Liver (tissue), 9 donors: ENCODE measurements around the gene PTPN22. TPM values are rescaled to one million over a fixed set of nuclear protein-coding genes. Genes with fewer than 3 reads are reported as not detected.

ENCODE experiments used
- DNase-seq: peaks from one replicate; pipeline ENCODE4 v3.0.0-alpha.2; 2017; ENCODE audit warnings: low spot score
- H3K27ac ChIP-seq, 2 donors: one replicate each; pipeline ENCODE4 v1.7.0; 2013; ENCODE audit warnings: inconsistent platforms in 2 of 2, low read length in 2 of 2, control low read depth in 1 of 2, low read depth in 1 of 2, mild to moderate bottlenecking in 1 of 2
- H3K27me3 ChIP-seq, 4 donors: one replicate each; pipeline versions ENCODE4 v1.6.1 to v1.7.0; 2013; ENCODE audit warnings: low read length in 3 of 4, inconsistent platforms in 1 of 4, mild to moderate bottlenecking in 1 of 4, moderate library complexity in 1 of 4; ENCODE audit not compliant: control insufficient read depth in 4 of 4, insufficient read depth in 4 of 4
- H3K36me3 ChIP-seq, 4 donors: one replicate each; pipeline versions ENCODE4 v1.6.1 to v1.7.0; 2013; ENCODE audit warnings: low read length in 3 of 4, mild to moderate bottlenecking in 3 of 4, low read depth in 1 of 4, moderate library complexity in 1 of 4; ENCODE audit not compliant: control insufficient read depth in 4 of 4, insufficient read depth in 3 of 4
- H3K4me1 ChIP-seq, 4 donors: one replicate each; pipeline versions ENCODE4 v1.6.1 to v1.7.0; 2013; ENCODE audit warnings: low read length in 3 of 4, mild to moderate bottlenecking in 3 of 4, moderate library complexity in 1 of 4; ENCODE audit not compliant: control insufficient read depth in 4 of 4, insufficient read depth in 4 of 4
- H3K4me3 ChIP-seq, 3 donors: one replicate each; pipeline versions ENCODE4 v1.6.1 to v1.7.0; 2013; ENCODE audit warnings: low read length in 3 of 3, control low read depth in 1 of 3, low read depth in 1 of 3, mild to moderate bottlenecking in 1 of 3
- H3K9ac ChIP-seq, 2 donors: one replicate each; pipeline ENCODE4 v1.7.0; 2013; ENCODE audit warnings: low read length in 2 of 2, mild to moderate bottlenecking in 2 of 2, moderate library complexity in 2 of 2, control low read depth in 1 of 2, low read depth in 1 of 2
- H3K9me3 ChIP-seq, 4 donors: one replicate each; pipeline versions ENCODE4 v1.6.1 to v1.7.0; 2013; ENCODE audit warnings: low read length in 3 of 4; ENCODE audit not compliant: control insufficient read depth in 4 of 4
- EGR1 ChIP-seq, 2 donors: IDR thresholded peaks; 2 replicates each; pipeline ENCODE4 v1.6.1; 2016 to 2018; ENCODE audit warnings: antibody characterized with exemption in 2 of 2, low read depth in 2 of 2
- FOXA1 ChIP-seq: IDR thresholded peaks from 2 replicates; pipeline ENCODE4 v1.6.1; 2016; ENCODE audit warnings: antibody characterized with exemption
- FOXA2 ChIP-seq: IDR thresholded peaks from 2 replicates; pipeline ENCODE4 v1.6.1; 2016; ENCODE audit warnings: antibody characterized with exemption
- GABPA ChIP-seq, 2 donors: IDR thresholded peaks in 1 of 2; conservative IDR thresholded peaks in 1 of 2; 2 replicates each; pipeline ENCODE4 v1.6.1; 2016; ENCODE audit warnings: antibody characterized with exemption in 2 of 2, mild to moderate bottlenecking in 1 of 2, moderate library complexity in 1 of 2
- HNF4A ChIP-seq, 2 donors: conservative IDR thresholded peaks; 2 replicates each; pipeline ENCODE4 v1.6.1; 2016; ENCODE audit warnings: antibody characterized with exemption in 2 of 2, mild to moderate bottlenecking in 2 of 2
- HNF4G ChIP-seq: IDR thresholded peaks from 2 replicates; pipeline ENCODE4 v1.6.1; 2016; ENCODE audit warnings: antibody characterized with exemption
- JUND ChIP-seq, 2 donors: IDR thresholded peaks; 2 replicates each; pipeline ENCODE4 v1.6.1; 2016; ENCODE audit warnings: antibody characterized with exemption in 2 of 2
- NR2F2 ChIP-seq: IDR thresholded peaks from 2 replicates; pipeline ENCODE4 v1.6.1; 2016; ENCODE audit warnings: antibody characterized with exemption
- RAD21 ChIP-seq, 2 donors: IDR thresholded peaks; 2 replicates each; pipeline ENCODE4 v1.6.1; 2016; ENCODE audit warnings: antibody characterized with exemption in 2 of 2, mild to moderate bottlenecking in 2 of 2
- RXRA ChIP-seq, 2 donors: IDR thresholded peaks; 2 replicates each; pipeline ENCODE4 v1.6.1; 2017 to 2018; ENCODE audit warnings: antibody characterized with exemption in 2 of 2, mild to moderate bottlenecking in 1 of 2
- SP1 ChIP-seq: IDR thresholded peaks from 2 replicates; pipeline ENCODE4 v1.6.1; 2018; ENCODE audit warnings: antibody characterized with exemption, mild to moderate bottlenecking
- TAF1 ChIP-seq: conservative IDR thresholded peaks from 2 replicates; pipeline ENCODE4 v1.6.1; 2016; ENCODE audit warnings: antibody characterized with exemption, mild to moderate bottlenecking
- YY1 ChIP-seq: IDR thresholded peaks from 2 replicates; pipeline ENCODE4 v1.6.1; 2016; ENCODE audit warnings: antibody characterized with exemption, mild to moderate bottlenecking
- WGBS: extraction: QIAGEN DNeasy Blood & Tissue Kit; methylation state at CpG from one replicate; pipeline ENCODE4 v1.1.7; 2013; 5-methylcytosine and 5-hydroxymethylcytosine counted together
- polyA plus RNA-seq, 2 donors: library from polyadenylated mRNA; stranded (reverse) in 1 of 2; unstranded in 1 of 2; fragments of 200-250 nt in 1 of 2; fragments of >200 nt in 1 of 2; fragmentation: Nextera tagmentation in 1 of 2; extraction: Ambion mirVana in 1 of 2; gene quantifications; one replicate each; pipeline versions ENCODE4 v1.2.1 to v1.2.3, GENCODE V29; 2013 to 2015
- total RNA-seq, 2 donors: library from RNA; depleted of rRNA; stranded (reverse); fragments of >200 nt; gene quantifications; one replicate each; pipeline ENCODE4 v1.2.3, GENCODE V29; 2014
- TF ChIP-seq, protein P1 (sequence below): IDR thresholded peaks from 2 replicates; pipeline ENCODE4 v1.6.1; 2016; ENCODE audit warnings: antibody characterized with exemption
- TF ChIP-seq, protein P2 (sequence below): IDR thresholded peaks from 2 replicates; pipeline ENCODE4 v1.6.1; 2016; ENCODE audit warnings: antibody characterized with exemption
- donor health status: healthy.
- donor health status: healthy.
- donor health status: healthy.
- donor health status: healthy.
- donor health status: healthy.

The PTPN22 gene
- total and polyA plus RNA-seq, 4 donors = 0.24 to 1.9 (median 1.0) TPM

DNA sequence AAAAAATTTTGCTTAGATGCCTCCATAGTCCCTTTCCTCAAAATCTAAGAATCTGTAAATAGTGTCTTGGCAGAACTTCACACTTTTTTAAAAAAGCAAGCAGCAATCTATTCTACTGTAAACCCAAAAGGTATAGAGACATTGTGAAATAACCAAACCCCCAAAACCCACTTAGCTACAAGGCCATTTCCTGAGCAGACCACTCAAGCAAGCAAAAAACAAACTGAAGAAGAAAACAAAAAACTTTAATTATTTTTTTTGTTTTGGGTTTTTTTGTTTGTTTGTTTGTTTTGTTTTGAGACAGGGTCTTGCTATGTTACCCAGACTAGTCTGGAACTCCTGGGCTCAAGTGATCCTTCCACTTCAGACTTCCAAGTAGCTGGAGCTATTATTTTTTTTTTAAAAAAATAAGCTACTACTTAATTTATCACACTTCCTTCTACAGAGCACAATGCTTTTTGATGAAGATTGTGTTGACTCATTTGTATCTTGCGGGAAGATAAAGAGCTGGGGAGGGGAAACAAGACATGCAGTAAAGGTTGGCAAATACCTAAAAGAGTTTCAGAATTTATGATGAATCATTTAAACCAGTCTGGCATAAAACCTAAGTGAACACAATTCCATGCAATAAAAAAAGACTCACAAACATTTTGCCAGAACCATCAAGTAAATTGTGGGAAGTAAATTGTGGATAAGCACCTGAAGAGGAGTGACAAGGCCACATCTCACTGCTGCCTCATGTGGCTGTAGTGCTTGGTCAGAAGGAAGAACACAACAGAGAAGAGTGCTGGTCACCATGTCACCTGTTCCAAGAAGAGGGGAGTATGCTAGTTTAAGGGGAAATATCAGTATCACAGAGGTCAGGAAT, 2.7 kb upstream of the PTPN22 start:
- no peak for DNase-seq
- Histone ChIP-seq H3K36me3 (no peaks in the 10 kb centered on the region), H3K9me3 (no peaks in the 10 kb centered on the region), H3K9ac (no peak overlapping the region), H3K4me3 (no peak overlapping the region), H3K4me1 (no peaks in the 10 kb centered on the region), H3K27ac (no peak overlapping the region), H3K27me3 (no peaks in the 10 kb centered on the region)
- 70% methylated on average over 1 of the region's 1 CpG for WGBS
- TF ChIP-seq TAF1 = no peak
- TF ChIP-seq HNF4A (conservative IDR thresholded peaks at IDR 0.05) = no peak
- no peak for TF ChIP-seq NR2F2
- no peak for TF ChIP-seq RAD21 (IDR thresholded peaks at IDR 0.05)
- no peak for TF ChIP-seq GABPA (IDR thresholded peaks at IDR 0.05 in 1 of 2, conservative IDR thresholded peaks at IDR 0.05 in 1 of 2)
- TF ChIP-seq FOXA2 = no peak
- no peak for TF ChIP-seq SP1

DNA sequence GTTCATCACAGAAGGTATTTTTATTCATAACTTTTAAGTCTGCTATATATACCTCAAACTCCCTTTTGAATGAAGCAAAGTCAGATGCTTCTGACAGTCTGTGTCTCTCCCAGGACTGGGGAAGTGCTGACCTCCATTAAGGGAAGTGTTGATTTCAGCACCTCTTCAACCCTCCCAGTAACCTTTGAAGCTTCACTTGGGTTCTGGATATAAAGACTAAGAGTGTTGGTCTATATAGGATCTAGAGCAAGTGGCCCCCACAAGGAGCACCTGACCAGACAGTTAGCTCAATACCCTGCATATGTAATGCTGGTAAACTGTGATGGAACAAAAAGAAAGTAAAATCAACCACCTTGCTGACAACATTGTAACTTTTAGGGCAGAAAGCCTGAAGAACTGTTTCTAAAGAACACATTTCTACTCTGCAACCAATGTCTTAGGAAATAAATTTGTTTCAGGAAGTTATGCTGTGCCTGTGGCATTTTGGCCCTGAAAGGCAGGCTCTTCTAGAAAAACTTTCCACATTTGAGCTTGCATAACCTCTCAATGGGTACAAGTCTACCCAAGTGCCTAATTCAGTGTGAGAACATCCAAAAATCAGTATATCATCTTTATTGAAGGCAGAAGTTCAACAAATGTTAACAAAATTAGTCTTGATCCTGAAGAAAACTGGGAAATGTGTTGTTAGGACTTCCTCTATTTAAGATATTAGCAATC, 865 bp upstream of the PTPN22 start:
- H3K27me3 ChIP-seq = no peaks in the 10 kb centered on the region
- TF ChIP-seq, protein P1, sequence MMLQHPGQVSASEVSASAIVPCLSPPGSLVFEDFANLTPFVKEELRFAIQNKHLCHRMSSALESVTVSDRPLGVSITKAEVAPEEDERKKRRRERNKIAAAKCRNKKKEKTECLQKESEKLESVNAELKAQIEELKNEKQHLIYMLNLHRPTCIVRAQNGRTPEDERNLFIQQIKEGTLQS = no peak
- TF ChIP-seq RXRA (IDR thresholded peaks at IDR 0.05) = no peak
- no peak for TF ChIP-seq HNF4G
- no peak for TF ChIP-seq JUND (IDR thresholded peaks at IDR 0.05)
- TF ChIP-seq, protein P2, sequence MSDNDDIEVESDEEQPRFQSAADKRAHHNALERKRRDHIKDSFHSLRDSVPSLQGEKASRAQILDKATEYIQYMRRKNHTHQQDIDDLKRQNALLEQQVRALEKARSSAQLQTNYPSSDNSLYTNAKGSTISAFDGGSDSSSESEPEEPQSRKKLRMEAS = no peak
- TF ChIP-seq EGR1 (IDR thresholded peaks at IDR 0.05; ENCODE audit: low read depth in 2 of 2) = no peak
- TF ChIP-seq FOXA1 = no peak
- no peak for TF ChIP-seq GABPA (IDR thresholded peaks at IDR 0.05 in 1 of 2, conservative IDR thresholded peaks at IDR 0.05 in 1 of 2)
- TF ChIP-seq HNF4A (conservative IDR thresholded peaks at IDR 0.05) = no peak
- no peak for TF ChIP-seq NR2F2
- no peak for TF ChIP-seq TAF1
- no peak for TF ChIP-seq YY1
- TF ChIP-seq FOXA2 = no peak
- no peak overlapping the region for H3K4me3 ChIP-seq
- H3K27ac ChIP-seq = peak overlapping the region; percentile 4 to 32
- no peak for DNase-seq
- H3K36me3 ChIP-seq = no peaks in the 10 kb centered on the region
- H3K9me3 ChIP-seq = no peaks in the 10 kb centered on the region
- H3K4me1 ChIP-seq = no peaks in the 10 kb centered on the region
- H3K9ac ChIP-seq = peak overlapping the region in 1 of 2 donors; percentile 42

DNA sequence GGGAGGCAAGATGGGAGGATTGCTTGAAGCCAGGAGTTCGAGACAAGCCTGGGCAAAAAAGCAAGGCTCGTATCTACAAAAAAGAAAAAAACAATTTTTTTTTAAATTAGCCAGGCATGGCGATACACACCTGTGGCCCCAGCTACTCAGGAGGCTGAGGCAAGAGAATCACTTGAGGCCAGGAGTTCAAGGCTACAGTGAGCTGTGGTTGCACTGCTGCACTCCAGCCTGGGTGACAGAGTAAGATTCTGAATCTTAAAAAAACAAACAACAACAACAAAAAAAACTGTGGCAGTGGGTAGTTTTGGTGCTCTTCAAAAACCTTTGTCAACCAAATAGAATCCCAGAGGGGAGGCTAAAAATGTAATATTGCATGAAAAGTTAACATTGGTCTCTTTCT, 734 bp downstream of the PTPN22 start:
- no peaks in the 10 kb centered on the region for H3K36me3 ChIP-seq
- peak overlapping the region in 1 of 3 donors; percentile 11 for H3K4me3 ChIP-seq
- 84% methylated on average over 3 of the region's 3 CpGs for WGBS
- H3K4me1 ChIP-seq = no peaks in the 10 kb centered on the region
- no peak overlapping the region for H3K27ac ChIP-seq
- H3K27me3 ChIP-seq = no peaks in the 10 kb centered on the region
- no peak for DNase-seq
- no peaks in the 10 kb centered on the region for H3K9me3 ChIP-seq
- TF ChIP-seq TAF1 = no peak
- TF ChIP-seq RAD21 (IDR thresholded peaks at IDR 0.05) = no peak
- no peak for TF ChIP-seq EGR1 (IDR thresholded peaks at IDR 0.05; ENCODE audit: low read depth in 2 of 2)
- TF ChIP-seq SP1 = no peak
- no peak for TF ChIP-seq NR2F2
- no peak for TF ChIP-seq YY1
- TF ChIP-seq RXRA (IDR thresholded peaks at IDR 0.05) = no peak
- peak overlapping the region in 1 of 2 donors; percentile 29 for H3K9ac ChIP-seq
